ENCODE data around the gene BAK1. TPM values are rescaled to one million over a fixed set of nuclear protein-coding genes. Genes with fewer than 3 reads are reported as not detected.

The BAK1 gene
- total RNA-seq, 4 donors from 2014 or later: 52.2 to 134 (median 59.5) TPM

GRCh38 chr6:33593414-33593727 is 13.3 kb upstream of the BAK1 start:
- in situ Hi-C loops (cut with MboI; ENCODE audit: low pct_ligation_motif_present in 1 of 4, low pct_unique_long_range_greater_than_20kb in 1 of 4, low sequenced_read_pairs in 3 of 4): no loop called here
- TF ChIP-seq POLR2A (IDR thresholded peaks at IDR 0.05): no peak
- TF ChIP-seq, protein P1, sequence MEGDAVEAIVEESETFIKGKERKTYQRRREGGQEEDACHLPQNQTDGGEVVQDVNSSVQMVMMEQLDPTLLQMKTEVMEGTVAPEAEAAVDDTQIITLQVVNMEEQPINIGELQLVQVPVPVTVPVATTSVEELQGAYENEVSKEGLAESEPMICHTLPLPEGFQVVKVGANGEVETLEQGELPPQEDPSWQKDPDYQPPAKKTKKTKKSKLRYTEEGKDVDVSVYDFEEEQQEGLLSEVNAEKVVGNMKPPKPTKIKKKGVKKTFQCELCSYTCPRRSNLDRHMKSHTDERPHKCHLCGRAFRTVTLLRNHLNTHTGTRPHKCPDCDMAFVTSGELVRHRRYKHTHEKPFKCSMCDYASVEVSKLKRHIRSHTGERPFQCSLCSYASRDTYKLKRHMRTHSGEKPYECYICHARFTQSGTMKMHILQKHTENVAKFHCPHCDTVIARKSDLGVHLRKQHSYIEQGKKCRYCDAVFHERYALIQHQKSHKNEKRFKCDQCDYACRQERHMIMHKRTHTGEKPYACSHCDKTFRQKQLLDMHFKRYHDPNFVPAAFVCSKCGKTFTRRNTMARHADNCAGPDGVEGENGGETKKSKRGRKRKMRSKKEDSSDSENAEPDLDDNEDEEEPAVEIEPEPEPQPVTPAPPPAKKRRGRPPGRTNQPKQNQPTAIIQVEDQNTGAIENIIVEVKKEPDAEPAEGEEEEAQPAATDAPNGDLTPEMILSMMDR (IDR thresholded peaks at IDR 0.05): no peak
- no peak for TF ChIP-seq POLR2AphosphoS5 (IDR thresholded peaks at IDR 0.05)
- Histone ChIP-seq H3K9me3 (no peaks in the 10 kb centered on the region), H3K36me3 (no peaks in the 10 kb centered on the region), H3K4me1 (peaks cover 28 to 43% (median 31%) of the 10 kb centered on the region in 4 donors), H3K4me3 (peak overlapping the region in 3 of 4 donors; percentile 2 to 32 (median 25)), H3K27ac (peak overlapping the region; percentile 34 to 56 (median 56)), H3K27me3 (peaks cover 5% of the 10 kb centered on the region)
- intact Hi-C loops (cut with DNase I; ENCODE audit: low total_unique reads): loop anchor here (10.0 kb wide), 1 partner anchor 91 kb away; no protein-coding TSS in a partner anchor
- 14% methylated on average over 4 of the region's 4 CpGs; no CpG with 5 or more reads in 1 of the 2 donors for WGBS, 2 donors (ENCODE audit: low coverage in 1 of 2)
- DNase-seq: no peak

DNA sequence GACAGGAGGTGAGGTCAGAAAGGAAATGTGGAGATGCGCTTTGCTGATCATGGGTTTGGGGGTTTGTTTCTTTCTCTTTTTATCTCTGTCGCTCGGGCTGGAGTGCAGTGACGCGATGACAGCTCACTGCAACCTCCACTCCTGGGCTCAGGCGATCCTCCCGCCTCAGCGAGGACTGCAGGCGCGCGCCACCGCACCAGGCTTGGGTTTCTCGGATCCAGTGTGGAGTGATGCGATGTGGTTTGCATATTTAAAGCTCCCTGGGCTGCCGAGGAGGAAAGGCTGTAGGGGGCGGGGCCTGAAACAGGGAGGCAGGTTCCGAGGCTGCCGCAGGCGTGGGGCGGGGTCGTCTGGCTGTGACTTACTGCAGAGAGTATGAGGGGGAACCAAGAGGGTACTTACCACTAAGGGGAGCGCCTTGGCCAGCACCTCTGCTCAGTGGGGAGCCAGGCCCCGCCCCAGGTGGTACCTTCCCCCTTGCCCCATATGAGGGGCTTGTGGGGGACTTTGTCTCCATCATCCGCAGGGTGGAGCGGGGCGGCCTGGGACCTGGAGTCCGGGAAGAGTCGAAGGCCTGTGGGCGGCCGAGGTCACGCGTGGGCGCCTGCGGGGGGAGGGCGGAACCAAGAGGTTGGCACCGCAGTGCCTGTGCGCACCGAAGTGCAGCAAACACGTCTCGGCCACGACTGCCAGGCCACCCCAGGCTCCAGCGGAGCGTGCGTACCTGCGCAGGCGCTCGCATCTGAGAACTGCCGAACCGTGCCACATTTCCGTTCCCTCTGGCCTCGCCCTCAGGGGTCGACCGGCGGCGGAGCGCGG is 12.7 kb upstream of the BAK1 start:
- in situ Hi-C loops (cut with MboI; ENCODE audit: low pct_ligation_motif_present in 1 of 4, low pct_unique_long_range_greater_than_20kb in 1 of 4, low sequenced_read_pairs in 3 of 4): no loop called here
- WGBS, 2 donors (ENCODE audit: low coverage in 1 of 2): 33% methylated on average over 49 of the region's 57 CpGs; no CpG with 5 or more reads in 1 of the 2 donors
- intact Hi-C loops (cut with DNase I; ENCODE audit: low total_unique reads): loop anchor here (10.0 kb wide), 1 partner anchor 92 kb away; no protein-coding TSS in a partner anchor
- Histone ChIP-seq H3K9me3 (no peaks in the 10 kb centered on the region), H3K27me3 (peaks cover 5% of the 10 kb centered on the region), H3K4me3 (peak overlapping the region in 3 of 4 donors; percentile 2 to 32 (median 25)), H3K4me1 (peaks cover 28 to 43% (median 31%) of the 10 kb centered on the region in 4 donors), H3K36me3 (no peaks in the 10 kb centered on the region), H3K27ac (peak overlapping the region; percentile 34 to 56 (median 56))
- TF ChIP-seq EP300 (IDR thresholded peaks at IDR 0.05; ENCODE audit: low read depth): no peak
- TF ChIP-seq, protein P1 (IDR thresholded peaks at IDR 0.05): no peak
- peak; percentile 30 for TF ChIP-seq POLR2A (IDR thresholded peaks at IDR 0.05)
- TF ChIP-seq POLR2AphosphoS5 (IDR thresholded peaks at IDR 0.05): peak in 2 of 3 donors; percentile 10 to 35
- peak; percentile 78 for DNase-seq

GRCh38 chr6:33592280-33592594 is 12.2 kb upstream of the BAK1 start:
- H3K27me3 ChIP-seq: peaks cover 5% of the 10 kb centered on the region
- H3K36me3 ChIP-seq: no peaks in the 10 kb centered on the region
- H3K4me3 ChIP-seq: no peak overlapping the region
- 82% methylated on average over 4 to 7 of the region's 7 CpGs for WGBS, 2 donors (ENCODE audit: low coverage in 1 of 2)
- DNase-seq: no peak
- H3K9me3 ChIP-seq: no peaks in the 10 kb centered on the region
- peaks cover 28 to 42% (median 31%) of the 10 kb centered on the region in 4 donors for H3K4me1 ChIP-seq
- intact Hi-C loops (cut with DNase I; ENCODE audit: low total_unique reads) (loop anchor here (10.0 kb wide), 1 partner anchor 93 kb away; no protein-coding TSS in a partner anchor), in situ Hi-C loops (cut with MboI; ENCODE audit: low pct_ligation_motif_present in 1 of 4, low pct_unique_long_range_greater_than_20kb in 1 of 4, low sequenced_read_pairs in 3 of 4) (no loop called here)
- peak overlapping the region in 1 of 4 donors; percentile 56 for H3K27ac ChIP-seq
- TF ChIP-seq EP300 (IDR thresholded peaks at IDR 0.05; ENCODE audit: low read depth): no peak
- TF ChIP-seq POLR2A (IDR thresholded peaks at IDR 0.05): no peak
- no peak for TF ChIP-seq POLR2AphosphoS5 (IDR thresholded peaks at IDR 0.05)
- TF ChIP-seq, protein P1 (IDR thresholded peaks at IDR 0.05): no peak

GRCh38 chr6:33591424-33592032 is 11.5 kb upstream of the BAK1 start:
- peak overlapping the region; percentile 83 to 93 (median 88) for H3K27ac ChIP-seq
- in situ Hi-C loops (cut with MboI; ENCODE audit: low pct_ligation_motif_present in 1 of 4, low pct_unique_long_range_greater_than_20kb in 1 of 4, low sequenced_read_pairs in 3 of 4): no loop called here
- WGBS, 2 donors (ENCODE audit: low coverage in 1 of 2): 93 to 94% methylated on average over 3 to 9 of the region's 9 CpGs

More at GRCh38 chr6:33591424-33592032, 11.5 kb upstream of the BAK1 start:
- Histone ChIP-seq H3K36me3 (no peaks in the 10 kb centered on the region), H3K4me1 (peaks cover 28 to 38% (median 31%) of the 10 kb centered on the region in 4 donors), H3K4me3 (no peak overlapping the region), H3K27me3 (peaks cover 5% of the 10 kb centered on the region), H3K9me3 (no peaks in the 10 kb centered on the region)
- intact Hi-C loops (cut with DNase I; ENCODE audit: low total_unique reads): loop anchor here (10.0 kb wide), 1 partner anchor 93 kb away; no protein-coding TSS in a partner anchor
- DNase-seq: no peak
- TF ChIP-seq EP300 (IDR thresholded peaks at IDR 0.05; ENCODE audit: low read depth) (no peak), POLR2AphosphoS5 (IDR thresholded peaks at IDR 0.05) (no peak), POLR2A (IDR thresholded peaks at IDR 0.05) (no peak)
- TF ChIP-seq, protein P1 (IDR thresholded peaks at IDR 0.05): no peak

Measured in transverse colon (tissue), 4 donors.